IPS DF 6.9 (cell line): Measurements from ENCODE around the gene RET.

Experiments
- DNase-seq: peaks from one replicate; pipeline ENCODE4 v3.0.0-alpha.2; 2013; ENCODE audit warnings: low read depth, low spot score
- H3K27ac ChIP-seq: one replicate; pipeline ENCODE4 v1.5.1; 2013; ENCODE audit warnings: low read length, control low read depth
- H3K27me3 ChIP-seq: 2 replicates; pipeline ENCODE4 v1.6.1; 2013; ENCODE audit warnings: mild to moderate bottlenecking, low read length; ENCODE audit not compliant: control insufficient read depth, insufficient read depth
- H3K36me3 ChIP-seq: 2 replicates; pipeline ENCODE4 v1.6.1; 2013; ENCODE audit warnings: low read length; ENCODE audit not compliant: control insufficient read depth, insufficient read depth
- H3K4me1 ChIP-seq: 2 replicates; pipeline ENCODE4 v1.6.1; 2013; ENCODE audit warnings: low read length; ENCODE audit not compliant: control insufficient read depth, insufficient read depth
- H3K4me3 ChIP-seq: 2 replicates; pipeline ENCODE4 v1.5.1; 2013; ENCODE audit warnings: mild to moderate bottlenecking, low read length
- H3K9me3 ChIP-seq: 2 replicates; pipeline ENCODE4 v1.6.1; 2013; ENCODE audit warnings: low read length, inconsistent platforms; ENCODE audit not compliant: control insufficient read depth, insufficient read depth
- WGBS: extraction: QIAGEN DNeasy Blood & Tissue Kit; methylation state at CpG from one replicate; pipeline ENCODE4 v1.1.7; 2013; ENCODE audit warnings: mixed read lengths, missing lambda C conversion rate; ENCODE audit not compliant: insufficient read length, insufficient coverage; 5-methylcytosine and 5-hydroxymethylcytosine counted together

RET gene

DNA sequence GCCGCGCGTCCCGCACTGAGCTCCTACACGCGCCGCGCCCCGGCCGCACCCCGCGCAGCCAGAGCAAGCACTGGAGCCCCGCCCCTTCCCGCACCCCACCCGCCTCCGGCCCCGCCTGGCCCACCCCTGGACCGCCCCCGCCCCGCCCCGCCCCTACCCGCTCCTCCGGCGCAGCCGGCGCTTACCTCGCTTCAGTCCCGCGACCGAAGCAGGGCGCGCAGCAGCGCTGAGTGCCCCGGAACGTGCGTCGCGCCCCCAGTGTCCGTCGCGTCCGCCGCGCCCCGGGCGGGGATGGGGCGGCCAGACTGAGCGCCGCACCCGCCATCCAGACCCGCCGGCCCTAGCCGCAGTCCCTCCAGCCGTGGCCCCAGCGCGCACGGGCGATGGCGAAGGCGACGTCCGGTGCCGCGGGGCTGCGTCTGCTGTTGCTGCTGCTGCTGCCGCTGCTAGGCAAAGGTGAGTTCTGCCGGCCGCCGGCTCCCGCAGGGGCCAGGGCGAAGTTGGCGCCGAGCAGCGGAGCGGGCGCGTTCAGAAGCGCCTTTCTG, at the start of gene RET:
RET (plus strand) TSS at position 194 of the 545 bp plus-strand sequence; CDS start at position 384, 190 bp downstream.
- H3K4me1 ChIP-seq: no peaks in the 10 kb centered on the region
- no CpG with 5 or more reads among the region's 78 CpGs for WGBS
- H3K36me3 ChIP-seq: no peaks in the 10 kb centered on the region
- peak within 1 kb of the TSS; percentile 62; the same call in 1 of the 2 replicates for H3K4me3 ChIP-seq
- no peaks in the 10 kb centered on the region for H3K9me3 ChIP-seq
- peaks cover 19% of the 10 kb centered on the region for H3K27me3 ChIP-seq
- no peak for DNase-seq
- no peak within 1 kb of the TSS for H3K27ac ChIP-seq

- WGBS: no CpG with 5 or more reads among the region's 11 CpGs
- Histone ChIP-seq H3K4me3 (no peak overlapping the region), H3K9me3 (no peaks in the 10 kb centered on the region), H3K27ac (no peak overlapping the region), H3K27me3 (peaks cover 2% of the 10 kb centered on the region), H3K4me1 (peaks cover 9% of the 10 kb centered on the region), H3K36me3 (no peaks in the 10 kb centered on the region)
- no peak for DNase-seq
These were observed 49.4 kb upstream of the RET start for GRCh38 chr10:43027331-43027955.

GRCh38 chr10:43028143-43028542, 48.7 kb upstream of the RET start:
- no peaks in the 10 kb centered on the region for H3K36me3 ChIP-seq
- H3K27ac ChIP-seq: no peak overlapping the region
- WGBS: no CpG with 5 or more reads among the region's 6 CpGs
- peaks cover 9% of the 10 kb centered on the region for H3K4me1 ChIP-seq
- no peak overlapping the region for H3K4me3 ChIP-seq
- peaks cover 2% of the 10 kb centered on the region for H3K27me3 ChIP-seq
- no peaks in the 10 kb centered on the region for H3K9me3 ChIP-seq
- DNase-seq: no peak

DNA sequence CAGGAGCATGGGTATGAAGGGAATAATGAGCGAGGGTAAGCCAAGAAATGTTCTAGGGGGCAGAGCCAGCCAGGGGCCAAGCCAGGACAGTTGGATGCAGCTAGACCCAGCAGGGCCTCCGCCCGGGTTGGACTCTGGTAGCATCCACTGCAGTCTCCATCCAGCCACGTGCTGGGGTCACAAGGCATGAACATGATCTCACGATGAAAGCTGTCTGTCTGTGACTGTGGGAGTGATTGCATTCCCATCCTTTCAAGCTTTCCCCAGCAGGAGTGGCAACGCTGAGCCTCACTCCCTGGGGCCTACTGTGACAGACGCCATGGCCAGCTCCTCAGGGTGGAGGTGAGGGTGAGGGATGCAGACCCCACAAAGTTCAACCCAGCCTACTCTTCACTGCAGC, 47.8 kb upstream of the RET start:
- no peak for DNase-seq
- WGBS: no CpG with 5 or more reads among the region's 7 CpGs
- peaks cover 9% of the 10 kb centered on the region for H3K4me1 ChIP-seq
- H3K9me3 ChIP-seq: no peaks in the 10 kb centered on the region
- H3K27me3 ChIP-seq: peaks cover 2% of the 10 kb centered on the region
- no peak overlapping the region for H3K27ac ChIP-seq
- no peaks in the 10 kb centered on the region for H3K36me3 ChIP-seq
- no peak overlapping the region for H3K4me3 ChIP-seq

DNA sequence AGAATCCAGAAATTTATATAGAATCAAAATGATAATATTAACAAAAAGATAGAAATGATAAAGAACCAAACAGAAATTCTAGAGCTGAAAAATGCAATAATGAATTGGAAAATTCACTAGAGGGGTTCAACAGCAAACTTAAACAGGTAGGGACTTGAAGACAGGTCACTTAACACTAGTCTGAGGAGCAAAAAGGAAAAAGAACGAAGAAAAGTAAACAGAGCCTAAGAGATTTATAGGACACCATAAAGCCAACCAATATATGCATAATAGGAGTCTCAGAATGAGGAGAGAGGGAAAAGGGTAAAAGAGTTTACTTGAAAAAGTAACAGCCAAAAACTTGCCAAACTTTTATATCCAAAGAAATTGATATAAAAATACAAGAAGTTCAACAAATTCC, 44.3 kb upstream of the RET start:
- DNase-seq: no peak
- Histone ChIP-seq H3K4me1 (no peaks in the 10 kb centered on the region), H3K27me3 (no peaks in the 10 kb centered on the region), H3K27ac (no peak overlapping the region), H3K4me3 (no peak overlapping the region), H3K9me3 (no peaks in the 10 kb centered on the region), H3K36me3 (no peaks in the 10 kb centered on the region)
- no CpG with 5 or more reads among the region's 1 CpG for WGBS

DNA sequence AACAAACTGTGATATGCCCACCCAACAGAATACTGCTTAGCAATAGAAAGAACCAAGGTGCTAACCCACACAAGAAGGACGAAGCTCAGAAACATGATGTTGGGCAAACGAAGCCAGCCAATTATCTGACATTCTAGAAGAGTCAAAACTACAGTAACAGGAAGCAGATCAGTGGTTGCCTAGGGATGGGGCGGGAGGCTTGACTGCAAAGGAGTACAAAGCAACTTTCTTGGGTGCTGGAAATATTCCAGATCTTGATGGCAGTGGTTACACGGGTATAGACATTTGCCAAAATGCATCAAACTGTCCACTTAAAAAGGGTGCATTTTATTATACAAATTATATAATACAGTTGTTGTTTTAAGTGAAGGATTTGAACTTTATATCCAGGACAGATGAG, 41.1 kb upstream of the RET start:
- Histone ChIP-seq H3K27me3 (no peaks in the 10 kb centered on the region), H3K36me3 (no peaks in the 10 kb centered on the region), H3K4me1 (no peaks in the 10 kb centered on the region), H3K4me3 (no peak overlapping the region), H3K27ac (no peak overlapping the region), H3K9me3 (no peaks in the 10 kb centered on the region)
- DNase-seq: no peak
- WGBS: no CpG with 5 or more reads among the region's 4 CpGs

- Histone ChIP-seq H3K4me3 (no peak overlapping the region), H3K27me3 (no peaks in the 10 kb centered on the region), H3K36me3 (no peaks in the 10 kb centered on the region), H3K4me1 (no peaks in the 10 kb centered on the region), H3K9me3 (no peaks in the 10 kb centered on the region), H3K27ac (no peak overlapping the region)
- DNase-seq: no peak
- no CpG with 5 or more reads among the region's 16 CpGs for WGBS
These were observed 40.1 kb upstream of the RET start for GRCh38 chr10:43036481-43037428.

GRCh38 chr10:43037440-43037839, 39.4 kb upstream of the RET start:
- Histone ChIP-seq H3K27ac (no peak overlapping the region), H3K9me3 (no peaks in the 10 kb centered on the region), H3K4me1 (no peaks in the 10 kb centered on the region), H3K4me3 (no peak overlapping the region), H3K36me3 (no peaks in the 10 kb centered on the region), H3K27me3 (no peaks in the 10 kb centered on the region)
- DNase-seq: no peak
- no CpG with 5 or more reads among the region's 6 CpGs for WGBS

DNA sequence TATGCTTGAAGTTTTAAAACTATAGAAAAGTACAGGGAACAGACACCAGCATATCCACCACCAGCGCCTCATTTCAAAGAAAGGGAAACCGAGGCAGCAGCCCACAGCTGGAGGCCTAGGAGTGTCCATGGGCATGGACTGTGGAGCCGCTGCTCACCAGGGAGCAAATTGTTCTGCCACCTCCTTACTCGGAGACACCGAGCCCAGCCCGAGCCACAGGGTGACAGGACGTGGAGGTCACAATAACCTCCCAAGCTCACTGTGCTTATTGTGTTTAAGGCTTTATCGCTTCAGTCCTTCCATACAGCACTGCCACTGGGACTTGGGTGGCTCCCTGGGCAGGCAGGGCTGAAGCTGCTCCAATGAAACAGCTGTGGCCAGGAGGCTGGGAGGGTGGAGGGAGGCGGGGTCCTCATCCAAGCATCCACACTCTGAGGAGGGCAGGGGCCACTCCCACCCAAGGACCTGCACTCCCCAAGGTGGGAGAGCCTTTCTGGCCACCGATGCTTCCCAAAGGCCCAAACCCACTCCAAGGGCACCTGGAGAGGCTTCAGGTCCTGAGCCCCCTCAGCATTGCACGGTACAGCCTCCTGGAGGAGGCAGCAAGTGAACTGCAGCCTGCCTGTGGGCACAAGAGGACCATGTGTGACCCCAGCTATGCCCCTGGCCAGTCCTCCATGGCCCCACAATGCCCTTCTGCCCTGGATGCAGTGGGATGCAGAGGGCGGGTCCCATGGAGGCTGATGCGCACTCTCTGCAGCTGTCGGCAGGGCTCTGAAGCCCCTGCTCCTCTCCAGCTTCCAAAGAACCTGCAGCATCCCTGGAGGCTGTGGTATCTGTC, 38.7 kb upstream of the RET start:
- H3K4me1 ChIP-seq: no peaks in the 10 kb centered on the region

More for the DNA sequence above, 38.7 kb upstream of the RET start:
- Histone ChIP-seq H3K4me3 (no peak overlapping the region), H3K27me3 (no peaks in the 10 kb centered on the region), H3K36me3 (no peaks in the 10 kb centered on the region), H3K9me3 (no peaks in the 10 kb centered on the region), H3K27ac (no peak overlapping the region)
- no CpG with 5 or more reads among the region's 14 CpGs for WGBS
- no peak for DNase-seq
